HepG2 (cell line): ENCODE measurements around the gene EXOC7. TPM values are rescaled to one million over a fixed set of nuclear protein-coding genes. Genes with fewer than 3 reads are reported as not detected.
A peak's percentile ranks its signal among the peaks of the same experiment; 100 is the strongest.

Source experiments
- ASH2L ChIP-seq: fragments of 300-600, 200-600 bp; sonication (generic); IDR thresholded peaks from 2 replicates; pipeline ENCODE4 v1.7.0; 2017; ENCODE audit warnings: low read depth, mild to moderate bottlenecking, moderate library complexity, mixed read lengths, low read length; ENCODE audit not compliant: insufficient read length
- NKX3-1 ChIP-seq: sonication (generic); formaldehyde crosslinking; IDR thresholded peaks from 2 replicates; pipeline ENCODE4 v1.5.0; 2020; ENCODE audit warnings: missing genetic modification reagents
- polyA plus RNA-seq, 8 experiments: library from polyadenylated mRNA; depleted of rRNA in 3 of 8; stranded (reverse) in 7 of 8; unstranded in 1 of 8; fragments of >200 nt; fragmentation: Illumina TruSeq in 4 of 8; extraction: Trizol in 4 of 8; gene quantifications; 2 replicates each; pipeline versions ENCODE4 v1.2.1 to v1.2.3, GENCODE V29; 2011 to 2016; ENCODE audit warnings: low read depth in 4 of 8, missing spikeins in 1 of 8, mixed read lengths in 1 of 8; ENCODE audit not compliant: insufficient read depth in 1 of 8
- total RNA-seq, 5 experiments: library from RNA; depleted of rRNA; stranded (reverse); fragments of >200 nt; fragmentation: Illumina TruSeq; extraction: Trizol; gene quantifications; 2 replicates each; pipeline ENCODE4 v1.2.3, GENCODE V29; 2016; ENCODE audit warnings: low read depth in 1 of 5
- TF ChIP-seq, protein P1 (sequence below): IDR thresholded peaks from 2 replicates; pipeline ENCODE4 v1.6.1; 2016; ENCODE audit warnings: low read depth, missing genetic modification reagents, missing compliant biosample characterization
- TF ChIP-seq, protein P2 (sequence below): sonication (generic); formaldehyde crosslinking; IDR thresholded peaks from 2 replicates; pipeline ENCODE4 v1.5.0; 2020; ENCODE audit warnings: mild to moderate bottlenecking, missing genetic modification reagents

Gene EXOC7
- total and polyA plus RNA-seq, 2 of the 13 experiments (the other 11 are each of a cell fraction or from before 2014, with no cell fraction given) = 86.9 to 116 TPM

- TF ChIP-seq, protein P1, sequence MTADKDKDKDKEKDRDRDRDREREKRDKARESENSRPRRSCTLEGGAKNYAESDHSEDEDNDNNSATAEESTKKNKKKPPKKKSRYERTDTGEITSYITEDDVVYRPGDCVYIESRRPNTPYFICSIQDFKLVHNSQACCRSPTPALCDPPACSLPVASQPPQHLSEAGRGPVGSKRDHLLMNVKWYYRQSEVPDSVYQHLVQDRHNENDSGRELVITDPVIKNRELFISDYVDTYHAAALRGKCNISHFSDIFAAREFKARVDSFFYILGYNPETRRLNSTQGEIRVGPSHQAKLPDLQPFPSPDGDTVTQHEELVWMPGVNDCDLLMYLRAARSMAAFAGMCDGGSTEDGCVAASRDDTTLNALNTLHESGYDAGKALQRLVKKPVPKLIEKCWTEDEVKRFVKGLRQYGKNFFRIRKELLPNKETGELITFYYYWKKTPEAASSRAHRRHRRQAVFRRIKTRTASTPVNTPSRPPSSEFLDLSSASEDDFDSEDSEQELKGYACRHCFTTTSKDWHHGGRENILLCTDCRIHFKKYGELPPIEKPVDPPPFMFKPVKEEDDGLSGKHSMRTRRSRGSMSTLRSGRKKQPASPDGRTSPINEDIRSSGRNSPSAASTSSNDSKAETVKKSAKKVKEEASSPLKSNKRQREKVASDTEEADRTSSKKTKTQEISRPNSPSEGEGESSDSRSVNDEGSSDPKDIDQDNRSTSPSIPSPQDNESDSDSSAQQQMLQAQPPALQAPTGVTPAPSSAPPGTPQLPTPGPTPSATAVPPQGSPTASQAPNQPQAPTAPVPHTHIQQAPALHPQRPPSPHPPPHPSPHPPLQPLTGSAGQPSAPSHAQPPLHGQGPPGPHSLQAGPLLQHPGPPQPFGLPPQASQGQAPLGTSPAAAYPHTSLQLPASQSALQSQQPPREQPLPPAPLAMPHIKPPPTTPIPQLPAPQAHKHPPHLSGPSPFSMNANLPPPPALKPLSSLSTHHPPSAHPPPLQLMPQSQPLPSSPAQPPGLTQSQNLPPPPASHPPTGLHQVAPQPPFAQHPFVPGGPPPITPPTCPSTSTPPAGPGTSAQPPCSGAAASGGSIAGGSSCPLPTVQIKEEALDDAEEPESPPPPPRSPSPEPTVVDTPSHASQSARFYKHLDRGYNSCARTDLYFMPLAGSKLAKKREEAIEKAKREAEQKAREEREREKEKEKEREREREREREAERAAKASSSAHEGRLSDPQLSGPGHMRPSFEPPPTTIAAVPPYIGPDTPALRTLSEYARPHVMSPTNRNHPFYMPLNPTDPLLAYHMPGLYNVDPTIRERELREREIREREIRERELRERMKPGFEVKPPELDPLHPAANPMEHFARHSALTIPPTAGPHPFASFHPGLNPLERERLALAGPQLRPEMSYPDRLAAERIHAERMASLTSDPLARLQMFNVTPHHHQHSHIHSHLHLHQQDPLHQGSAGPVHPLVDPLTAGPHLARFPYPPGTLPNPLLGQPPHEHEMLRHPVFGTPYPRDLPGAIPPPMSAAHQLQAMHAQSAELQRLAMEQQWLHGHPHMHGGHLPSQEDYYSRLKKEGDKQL (CRISPR knock-in tag) = no peak
- TF ChIP-seq NKX3-1 = peak; percentile 56; the same call in 1 of the 2 replicates
- TF ChIP-seq, protein P2, sequence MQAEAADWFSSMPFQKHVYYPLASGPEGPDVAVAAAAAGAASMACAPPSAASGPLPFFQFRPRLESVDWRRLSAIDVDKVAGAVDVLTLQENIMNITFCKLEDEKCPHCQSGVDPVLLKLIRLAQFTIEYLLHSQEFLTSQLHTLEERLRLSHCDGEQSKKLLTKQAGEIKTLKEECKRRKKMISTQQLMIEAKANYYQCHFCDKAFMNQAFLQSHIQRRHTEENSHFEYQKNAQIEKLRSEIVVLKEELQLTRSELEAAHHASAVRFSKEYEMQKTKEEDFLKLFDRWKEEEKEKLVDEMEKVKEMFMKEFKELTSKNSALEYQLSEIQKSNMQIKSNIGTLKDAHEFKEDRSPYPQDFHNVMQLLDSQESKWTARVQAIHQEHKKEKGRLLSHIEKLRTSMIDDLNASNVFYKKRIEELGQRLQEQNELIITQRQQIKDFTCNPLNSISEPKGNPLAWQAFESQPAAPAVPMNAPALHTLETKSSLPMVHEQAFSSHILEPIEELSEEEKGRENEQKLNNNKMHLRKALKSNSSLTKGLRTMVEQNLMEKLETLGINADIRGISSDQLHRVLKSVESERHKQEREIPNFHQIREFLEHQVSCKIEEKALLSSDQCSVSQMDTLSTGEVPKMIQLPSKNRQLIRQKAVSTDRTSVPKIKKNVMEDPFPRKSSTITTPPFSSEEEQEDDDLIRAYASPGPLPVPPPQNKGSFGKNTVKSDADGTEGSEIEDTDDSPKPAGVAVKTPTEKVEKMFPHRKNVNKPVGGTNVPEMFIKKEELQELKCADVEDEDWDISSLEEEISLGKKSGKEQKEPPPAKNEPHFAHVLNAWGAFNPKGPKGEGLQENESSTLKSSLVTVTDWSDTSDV (CRISPR knock-in tag) = 0 out of 2 replicates have a peak, but pooled peaks have one; percentile 17
- peak; percentile 28 for TF ChIP-seq ASH2L
Observed at GRCh38 chr17:76141212-76142038, 37.8 kb upstream of the EXOC7 start, which contains the start of gene FOXJ1 (continued).
